Amniotic stem cell (primary cell): ENCODE results near the gene SEZ6L2.
"Not testable (repeated sequence)": the region's sequence is repeated elsewhere in the genome, so short reads cannot be mapped to it uniquely, and the experiment has no call there.

Experiments used
- DNase-seq: peaks from one replicate; lab custom pipeline; 2025; lab: John Stamatoyannopoulos, UW

Gene SEZ6L2

DNA sequence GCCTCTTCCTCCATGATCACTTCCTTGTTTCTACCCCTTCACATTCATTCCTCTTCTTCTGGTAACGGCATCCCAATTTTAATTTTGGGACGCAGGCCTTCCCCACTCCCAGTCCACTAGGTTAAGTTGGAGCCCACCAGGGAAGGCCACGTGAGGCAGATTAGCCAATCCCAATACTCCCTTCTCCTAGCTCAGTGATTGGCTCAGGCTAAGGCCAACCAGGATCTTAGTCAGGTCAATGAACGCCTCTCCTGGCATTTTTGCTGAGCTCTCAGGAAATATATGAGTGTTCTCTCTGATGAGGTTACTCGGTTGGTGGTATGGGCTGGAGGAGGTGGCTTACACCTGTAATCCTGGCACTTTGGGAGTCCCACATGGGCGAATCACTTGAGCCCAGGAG lies 15.4 kb downstream of the SEZ6L2 start:
- no peak for DNase-seq

DNA sequence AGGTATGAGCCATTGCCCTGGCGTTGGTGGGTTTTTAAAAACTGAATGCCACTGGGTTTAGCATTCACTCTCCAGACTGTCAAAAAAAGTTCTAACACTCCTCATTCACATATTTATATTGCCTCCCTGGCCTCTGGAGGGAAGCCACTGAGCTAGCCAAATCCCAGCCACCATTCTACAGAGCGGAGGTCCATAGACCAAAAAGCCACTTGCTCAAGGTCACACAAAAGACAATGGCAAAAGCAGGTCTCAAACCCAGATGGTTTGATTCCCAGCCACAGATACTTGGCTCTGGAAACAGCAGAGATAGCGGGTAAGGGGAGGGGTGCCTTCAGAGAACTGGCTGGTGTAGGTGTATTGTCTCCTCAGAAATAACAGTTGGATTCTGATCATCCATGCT lies 18.3 kb downstream of the SEZ6L2 start:
- no peak for DNase-seq

DNA sequence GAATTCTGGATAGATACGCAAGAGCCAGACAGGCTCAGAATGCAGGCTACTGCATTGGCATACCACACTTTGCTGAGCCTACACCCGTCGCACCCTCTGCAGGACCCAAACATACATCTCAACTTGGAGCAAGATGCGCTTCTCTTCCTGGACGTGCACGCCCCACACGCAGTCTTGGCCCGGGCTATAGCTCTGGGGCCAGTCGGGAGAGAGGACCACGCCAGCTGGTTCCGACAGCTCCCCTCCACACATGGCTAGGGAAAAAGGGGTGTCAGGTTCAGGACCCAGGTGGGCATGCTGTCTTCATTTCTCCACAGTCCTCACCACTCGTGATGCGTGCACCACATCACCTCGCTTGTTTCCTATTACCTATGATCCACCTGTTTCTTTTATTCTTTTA lies 21.2 kb downstream of the SEZ6L2 start:
- DNase-seq = no peak

DNA sequence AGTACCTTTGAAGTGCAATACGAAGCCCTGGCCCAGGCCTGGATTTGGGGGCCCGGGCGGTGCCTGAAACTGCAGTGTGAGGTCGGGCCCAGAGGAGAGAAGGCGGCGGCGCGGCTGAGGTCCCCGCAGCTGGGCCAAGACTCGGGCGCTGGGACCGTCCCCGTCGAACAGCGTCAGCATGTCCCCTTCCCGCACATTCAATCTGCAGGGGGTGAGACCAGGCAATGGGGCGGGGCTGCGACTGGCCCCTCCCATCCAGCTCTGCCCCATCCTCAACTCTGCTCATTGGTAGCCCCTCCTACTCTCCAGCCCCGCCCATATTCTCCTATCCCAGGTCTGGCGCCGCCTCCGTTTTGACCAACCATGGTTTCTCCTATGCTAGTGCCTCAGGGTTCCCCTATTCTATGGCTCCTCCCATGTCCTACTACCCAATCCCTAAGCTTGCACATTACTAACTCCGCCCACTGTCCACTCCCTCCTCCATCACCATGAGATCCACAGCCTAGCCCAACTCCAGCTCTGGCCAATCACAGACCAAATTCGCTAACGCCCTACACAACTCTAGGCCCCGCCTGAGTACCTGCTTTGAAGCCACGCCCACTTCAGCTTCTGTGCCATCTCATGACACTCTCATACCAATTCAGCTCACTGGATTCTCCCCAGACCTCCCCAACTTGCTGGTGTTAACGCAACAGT lies 21.9 kb downstream of the SEZ6L2 start:
- DNase-seq = no peak

DNA sequence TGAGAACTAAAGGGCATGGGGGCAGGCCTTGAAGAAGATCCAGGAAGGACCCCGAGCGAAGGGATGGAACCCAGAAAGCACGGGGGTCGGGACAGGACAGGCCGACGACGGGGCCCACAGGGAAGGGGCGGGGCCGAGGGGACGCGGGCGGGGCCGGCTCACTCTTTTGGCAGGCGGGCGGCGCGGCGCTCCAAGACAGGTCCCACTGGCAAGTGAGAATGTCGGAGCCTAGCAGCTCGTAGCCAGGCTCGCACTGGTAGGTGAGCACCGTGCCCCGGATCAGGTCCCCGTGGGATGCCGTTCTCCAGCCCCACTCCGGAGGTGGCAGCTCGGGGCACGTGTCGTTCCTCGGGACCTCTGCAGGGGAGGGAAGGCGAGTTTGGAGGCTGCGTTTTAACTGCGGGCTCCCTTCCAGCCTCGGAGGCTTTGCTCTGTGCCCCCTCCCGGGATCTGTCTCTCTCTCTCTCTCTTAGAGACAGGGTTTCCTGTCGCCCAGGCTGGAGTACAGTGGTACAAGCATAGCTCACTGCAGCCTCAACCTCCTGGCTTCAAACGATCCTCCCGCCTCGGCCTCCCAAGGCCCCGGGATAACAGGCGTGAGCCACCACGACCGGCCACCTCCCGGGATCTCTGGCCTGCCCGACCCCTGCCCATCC lies 22.6 kb downstream of the SEZ6L2 start:
- no peak for DNase-seq

DNA sequence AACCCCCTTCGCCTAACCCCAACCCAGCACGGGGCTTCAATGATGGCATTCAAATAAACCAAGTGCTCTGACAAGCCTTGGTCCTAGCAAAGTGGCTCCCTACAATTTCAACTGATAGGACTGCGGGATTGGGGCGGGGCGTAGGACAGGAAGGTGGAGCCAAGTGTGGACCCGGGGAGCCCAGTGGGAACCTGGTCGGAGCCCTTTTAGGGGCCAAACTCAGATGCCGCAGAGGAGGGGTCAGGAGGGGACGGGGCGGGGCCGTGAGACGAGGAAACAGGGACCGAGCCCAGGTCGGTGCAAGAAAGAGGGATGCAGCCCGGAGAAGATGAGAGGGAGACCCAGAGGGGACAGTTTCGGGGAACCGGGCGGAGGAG lies 23.1 kb downstream of the SEZ6L2 start:
- no peak for DNase-seq

DNA sequence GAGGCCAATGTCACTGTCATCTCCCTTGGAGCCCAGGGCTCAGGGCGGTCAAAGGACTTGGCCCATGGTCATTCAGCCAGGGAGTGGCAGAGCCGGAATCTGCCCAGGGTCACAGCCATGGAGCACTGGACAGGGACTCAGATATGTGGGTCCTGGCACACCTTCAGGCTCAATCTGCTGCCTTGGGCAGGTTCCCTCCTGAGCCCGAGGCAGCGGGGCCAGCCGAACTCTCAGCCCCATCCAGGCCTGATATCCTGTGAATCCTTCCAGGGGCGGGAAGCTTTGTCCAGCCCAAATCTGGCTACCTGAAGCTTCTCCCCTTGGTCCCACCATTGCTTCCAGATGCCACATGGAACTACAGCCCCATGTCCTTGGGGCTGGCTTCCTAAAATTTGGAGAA lies 24.1 kb downstream of the SEZ6L2 start:
- no peak for DNase-seq

DNA sequence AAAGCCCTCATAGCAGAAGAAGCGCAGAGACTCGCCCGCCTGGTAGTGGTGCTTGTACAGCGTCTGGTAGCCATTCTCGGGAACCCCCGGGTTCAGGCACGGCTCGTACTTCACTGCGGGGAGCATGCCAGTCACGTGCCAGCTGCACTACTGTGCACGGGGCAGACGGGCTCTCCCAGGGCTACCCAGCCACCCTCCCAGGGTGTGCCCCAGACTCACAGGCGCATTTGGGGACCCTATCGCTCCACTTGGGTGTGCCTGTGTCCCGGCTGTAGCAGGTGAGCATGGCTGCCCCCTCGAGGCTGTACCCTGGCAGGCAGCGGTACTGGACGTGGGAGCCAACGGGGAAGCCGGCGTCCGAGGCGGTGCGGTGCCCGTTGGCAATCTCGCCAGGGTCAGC lies 26.0 kb downstream of the SEZ6L2 start:
- DNase-seq = no peak

DNA sequence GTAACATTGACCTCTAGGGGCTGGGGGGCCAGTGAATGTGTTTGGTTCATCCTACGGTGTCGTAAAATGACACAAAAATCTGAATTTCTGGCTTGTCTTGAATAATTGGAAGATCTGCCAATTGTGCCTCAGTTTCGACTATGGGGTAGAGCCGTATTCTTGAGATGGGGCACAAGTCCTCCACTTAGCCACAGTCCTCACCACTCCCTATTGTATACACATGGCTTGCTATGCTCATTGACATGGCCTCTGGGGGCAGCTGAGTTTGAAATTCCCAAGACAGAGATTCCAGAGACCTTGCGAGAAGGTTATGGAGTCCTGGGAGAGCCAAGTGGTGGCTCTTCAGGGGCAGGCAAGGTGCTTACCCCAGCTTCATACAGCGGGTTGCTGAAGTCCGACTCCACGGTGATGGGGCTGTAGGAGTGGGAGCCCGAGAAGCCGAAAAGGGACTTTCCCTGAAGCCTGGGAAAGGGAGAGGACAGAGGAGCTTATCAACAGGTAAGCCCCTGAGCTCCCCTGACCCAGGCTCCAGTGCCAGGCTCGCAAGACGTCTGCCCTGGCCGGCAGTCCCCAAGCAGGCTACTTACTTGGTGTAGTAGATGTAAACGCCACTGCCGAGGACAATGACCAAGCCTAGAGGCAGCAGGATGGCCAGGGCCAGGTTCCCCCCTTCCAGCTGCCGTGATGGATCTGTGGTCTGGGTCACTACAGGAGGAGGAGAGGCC lies 27.4 kb downstream of the SEZ6L2 start:
- no peak for DNase-seq

DNA sequence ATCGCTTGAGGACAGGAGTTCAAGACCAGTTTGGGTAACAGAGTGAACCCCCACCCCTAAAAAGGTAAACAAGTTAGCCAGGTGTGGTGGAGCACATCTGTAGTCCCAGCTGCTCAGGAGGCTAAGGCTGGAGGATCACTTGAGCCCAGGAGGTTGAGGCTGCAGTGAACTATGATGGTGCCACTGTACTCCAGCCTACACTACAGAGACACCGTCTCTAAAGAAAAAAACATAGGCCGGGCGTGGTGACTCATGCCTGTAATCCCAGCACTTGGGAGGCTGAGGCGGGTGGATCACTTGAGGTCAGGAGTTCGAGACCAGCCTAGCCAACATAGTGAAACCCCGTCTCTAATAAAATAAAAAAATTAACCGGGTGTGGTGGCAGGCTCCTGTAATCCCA lies 30.3 kb downstream of the SEZ6L2 start:
- not testable (repeated sequence) for DNase-seq

DNA sequence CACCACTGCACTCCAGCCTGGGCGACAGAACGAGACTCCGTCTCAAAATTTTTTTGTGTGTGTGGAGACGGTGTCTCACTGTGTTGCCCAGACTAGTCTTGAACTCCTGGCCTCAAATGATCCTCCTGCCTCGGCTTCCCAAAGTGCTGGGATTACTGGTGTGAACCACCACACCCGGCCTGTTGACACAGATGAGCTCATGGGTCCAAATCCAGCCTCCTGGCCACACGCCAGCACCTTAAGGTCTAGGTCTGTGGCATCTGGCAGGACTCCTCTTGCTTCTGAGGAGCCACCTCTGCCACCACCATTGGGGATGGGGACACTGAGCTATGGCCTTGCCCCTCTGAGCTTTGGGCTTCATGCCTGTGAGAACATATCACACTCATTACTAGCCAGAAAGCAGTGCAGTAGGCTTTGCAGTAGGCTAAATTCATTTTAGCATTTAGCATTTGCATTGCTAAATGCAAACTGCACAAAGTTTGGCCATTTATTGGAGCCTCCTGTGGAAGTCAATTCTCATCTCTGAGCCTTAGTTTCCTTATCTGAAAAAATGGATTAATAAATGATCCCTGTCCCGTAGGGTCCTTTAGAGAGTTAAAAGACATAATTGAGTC lies 30.8 kb downstream of the SEZ6L2 start:
- DNase-seq = no peak

DNA sequence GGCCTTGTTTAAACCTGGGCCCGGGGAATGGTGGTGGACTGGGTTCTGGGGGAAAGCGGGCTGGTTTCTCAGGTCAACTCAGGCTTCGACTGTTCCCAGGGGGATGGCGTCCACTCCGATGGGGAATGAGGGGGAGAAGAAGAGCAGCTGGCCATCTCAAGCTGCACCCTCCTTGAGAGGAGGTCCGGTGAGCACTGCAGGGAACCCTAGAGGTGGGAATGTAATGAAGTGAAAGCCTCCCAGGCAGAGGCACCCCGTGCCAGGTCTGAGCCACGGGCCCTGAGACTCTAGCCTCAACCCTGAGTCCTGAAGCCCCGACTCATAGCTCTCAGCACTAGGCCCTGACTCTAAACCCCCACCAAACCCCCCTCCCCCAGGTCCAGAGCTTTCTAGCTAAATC lies 35.1 kb downstream of the SEZ6L2 start:
- no peak for DNase-seq

DNA sequence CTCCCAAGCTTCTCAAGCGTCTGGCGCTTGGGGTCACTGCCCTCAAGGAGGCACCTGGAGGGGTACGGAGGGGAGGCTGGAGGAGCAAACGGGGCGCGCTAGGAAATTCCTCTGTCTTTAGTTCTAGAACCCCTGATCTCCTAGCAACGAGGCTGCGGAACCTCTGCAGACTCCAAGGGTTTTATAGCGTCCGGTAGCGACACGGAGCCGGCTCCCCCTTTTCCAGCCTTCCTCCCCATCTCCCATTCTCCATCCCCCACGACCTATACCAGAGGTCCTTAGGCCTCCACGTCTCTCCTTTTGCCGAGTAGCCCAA lies 35.7 kb downstream of the SEZ6L2 start:
- no peak for DNase-seq

DNA sequence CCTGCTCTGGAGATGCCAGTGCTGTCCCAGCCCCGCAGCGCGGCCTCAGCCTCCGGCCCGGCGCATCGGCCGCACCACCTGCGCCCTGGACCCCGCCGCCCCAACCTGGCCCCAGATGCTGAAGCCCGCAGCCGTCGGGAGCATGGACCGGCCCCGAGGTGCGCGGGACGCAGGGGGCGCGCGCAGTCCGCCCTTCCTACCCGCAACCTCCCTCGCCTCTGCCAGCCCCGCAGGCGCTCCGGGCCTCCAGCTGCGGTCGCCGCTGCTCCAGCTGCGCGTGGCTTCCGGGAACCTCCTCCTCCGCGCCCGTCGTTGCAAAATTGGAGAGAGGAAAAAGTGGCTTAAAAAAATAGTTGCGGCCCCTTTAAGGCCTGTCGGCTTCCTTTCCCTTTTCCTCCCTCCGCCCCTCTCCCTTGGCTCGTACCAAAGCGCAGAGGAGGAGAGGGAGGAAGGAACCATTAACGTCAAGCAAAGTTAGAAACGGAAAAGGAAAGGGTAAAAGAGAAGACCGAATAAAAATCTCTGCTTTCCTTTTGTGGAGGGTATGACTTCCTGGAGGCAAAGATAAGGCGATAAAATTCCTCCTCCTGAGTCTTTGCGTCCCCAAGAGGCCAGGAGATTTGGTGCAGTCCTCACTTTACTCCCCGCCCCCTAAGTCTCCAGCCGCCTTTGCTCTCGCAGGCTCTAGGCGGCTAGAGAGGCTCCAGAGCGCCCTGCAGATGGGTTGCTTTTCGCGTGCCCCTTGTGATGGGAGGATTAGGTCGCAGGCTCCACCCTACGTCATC lies 36.3 kb downstream of the SEZ6L2 start, which contains the start of gene CDIPT:
TSS of gene CDIPT (minus strand) at position 343 of the 785 bp plus-strand sequence. CDS start 369 bp downstream, outside the sequence.
- DNase-seq = peak; percentile 91

DNA sequence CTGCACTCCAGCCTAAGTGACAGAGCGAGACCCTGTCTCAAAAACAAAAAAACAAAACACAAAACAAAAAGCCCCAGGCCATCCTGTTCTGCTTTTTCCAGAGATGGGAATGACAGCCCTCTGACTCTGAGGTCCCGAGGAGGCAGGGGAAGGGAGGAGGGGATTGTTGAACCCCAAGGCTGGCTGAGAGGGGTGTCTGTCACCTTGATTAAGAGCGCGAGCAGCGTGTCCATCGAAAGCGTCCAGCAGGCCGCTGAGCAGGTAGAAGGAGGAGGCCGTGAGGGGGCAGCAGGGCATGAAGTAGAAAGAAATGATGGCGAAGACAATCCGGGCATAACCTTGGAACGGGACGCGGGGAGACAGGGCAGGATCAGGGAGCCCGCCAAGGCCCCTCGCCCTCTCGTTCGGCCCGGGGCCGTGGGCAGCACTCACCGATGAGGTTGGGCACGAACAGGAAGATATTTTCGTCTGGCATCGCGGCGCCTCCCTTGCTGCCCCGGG lies 36.9 kb downstream of the SEZ6L2 start:
- peak; percentile 14 for DNase-seq

DNA sequence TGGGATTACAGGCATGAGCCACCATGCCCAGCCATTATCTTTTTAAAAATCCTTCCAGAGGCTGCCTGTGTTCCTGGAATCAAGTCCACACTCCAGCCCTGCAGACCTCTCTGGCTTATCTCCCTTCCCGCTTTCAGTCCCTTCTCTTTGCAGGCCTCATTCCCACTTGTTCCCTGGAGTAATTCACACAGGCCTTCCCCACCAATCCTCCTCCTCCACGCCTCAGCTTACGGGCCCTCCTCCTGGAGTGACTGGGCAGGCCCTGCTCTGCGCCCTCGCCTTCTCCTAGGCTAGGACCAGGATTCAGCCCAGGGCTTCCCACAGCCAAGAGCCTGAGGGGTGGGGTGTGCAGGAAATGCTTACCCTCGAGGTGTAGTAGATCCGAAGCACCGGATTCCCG lies 39.1 kb downstream of the SEZ6L2 start:
- no peak for DNase-seq

DNA sequence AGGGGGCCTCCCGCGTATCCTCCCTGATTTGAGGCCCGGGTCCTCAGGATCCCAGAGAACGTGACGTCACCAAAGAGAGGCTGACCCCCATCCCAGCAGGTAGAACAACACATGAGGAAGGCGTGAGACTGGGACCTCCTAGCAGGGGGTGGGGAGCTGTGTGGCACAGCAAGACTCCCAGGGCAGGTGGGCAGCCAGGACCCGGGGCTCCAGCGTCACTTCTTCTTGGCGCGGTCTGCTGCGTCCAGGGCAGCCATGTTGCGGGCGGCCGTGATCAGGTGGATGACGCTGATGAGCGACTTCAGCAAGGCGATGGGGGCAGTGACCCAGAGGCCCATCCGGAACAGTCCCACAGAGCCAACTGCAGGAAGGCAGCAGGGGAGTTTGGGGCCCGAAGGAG lies 40.4 kb downstream of the SEZ6L2 start:
- DNase-seq = no peak

DNA sequence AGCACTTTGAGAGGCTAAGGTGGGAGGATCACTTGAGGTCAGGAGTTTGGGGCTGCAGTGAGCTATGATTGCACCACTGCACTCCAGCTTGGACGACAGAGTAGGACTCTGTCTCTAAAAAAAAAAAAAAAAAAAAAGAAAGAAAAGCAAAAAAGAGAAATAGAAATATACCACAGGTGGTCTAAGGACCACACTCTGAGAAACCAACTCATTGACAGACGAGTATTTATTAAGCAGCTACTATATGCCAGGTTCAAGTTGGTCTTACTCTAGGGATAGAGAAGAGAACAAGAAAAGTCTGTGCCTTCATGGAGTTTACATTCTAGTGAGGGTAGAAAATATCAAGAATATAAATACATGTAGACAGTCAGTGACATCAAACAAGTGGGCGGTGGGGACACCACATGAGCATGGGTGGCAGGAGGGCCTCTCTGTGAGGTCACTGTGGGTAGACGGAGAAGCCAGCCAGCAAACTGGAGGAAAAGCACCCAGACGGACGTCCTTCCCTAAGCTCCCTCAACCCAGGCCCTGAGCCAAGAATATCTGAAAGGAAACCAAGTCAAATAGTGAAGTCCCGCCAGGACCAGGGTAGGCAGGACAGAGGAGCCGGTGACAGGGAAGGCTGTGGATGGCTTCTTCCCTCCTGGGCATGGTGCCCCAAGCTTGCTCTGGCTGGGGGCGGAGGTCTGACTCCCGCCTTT lies 41.1 kb downstream of the SEZ6L2 start:
- no peak for DNase-seq

DNA sequence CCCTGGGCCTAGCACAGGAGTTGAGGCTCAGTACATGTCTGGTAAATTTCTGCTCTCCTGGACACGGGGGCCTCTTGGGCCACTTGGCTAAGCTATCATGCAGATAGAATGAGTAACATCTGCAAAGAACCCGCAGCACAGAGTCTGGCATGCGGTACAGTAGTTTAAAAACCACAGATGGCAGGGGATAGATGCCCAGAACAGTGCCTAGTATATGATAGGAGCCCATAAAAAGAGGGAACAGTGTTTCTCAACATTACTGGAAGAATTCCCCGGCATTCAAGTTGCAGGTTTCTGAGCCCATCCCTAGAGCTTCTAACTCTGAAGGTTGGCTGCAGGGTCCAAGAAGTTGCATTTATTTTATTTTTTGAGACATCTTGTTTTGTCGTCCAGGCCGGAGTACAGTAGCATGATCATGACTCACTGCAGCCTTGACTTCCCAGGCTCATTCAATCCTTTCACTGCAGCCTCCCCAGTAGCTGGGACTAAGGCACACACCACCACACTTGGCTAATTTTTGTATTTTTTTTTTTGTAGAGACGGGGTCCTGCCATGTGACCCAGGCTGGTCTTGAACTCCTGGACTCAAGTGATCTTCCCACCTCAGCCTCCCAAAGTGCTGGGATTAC lies 42.1 kb downstream of the SEZ6L2 start:
- DNase-seq = no peak

DNA sequence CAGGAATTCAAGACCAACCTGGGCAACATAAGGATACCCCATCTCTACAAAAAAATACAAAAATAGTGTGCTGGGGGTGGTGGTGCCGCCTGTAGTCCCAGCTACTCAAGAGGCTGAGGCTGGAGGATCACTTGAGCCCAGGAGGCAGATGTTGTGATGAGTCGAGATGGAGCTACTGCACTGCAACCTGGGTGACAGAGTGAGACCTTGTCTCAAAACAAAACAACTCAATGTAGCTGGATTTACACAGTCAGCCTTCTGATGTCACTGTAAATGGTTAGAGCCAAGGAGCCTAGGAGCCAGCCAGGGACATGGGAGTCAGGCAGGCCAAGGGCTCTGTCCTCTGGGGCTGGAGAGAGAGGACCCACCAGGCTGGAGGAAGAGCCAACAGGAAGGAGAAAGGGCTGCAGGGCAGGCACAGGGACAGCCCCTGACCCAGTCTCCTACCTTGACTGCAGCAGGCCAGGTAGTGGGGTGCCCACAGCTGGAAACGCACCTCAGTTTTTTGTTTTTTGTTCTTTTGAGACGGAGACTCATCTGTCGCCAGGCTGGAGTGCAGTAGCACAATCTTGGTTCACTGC lies 44.7 kb downstream of the SEZ6L2 start:
- DNase-seq = no peak

DNA sequence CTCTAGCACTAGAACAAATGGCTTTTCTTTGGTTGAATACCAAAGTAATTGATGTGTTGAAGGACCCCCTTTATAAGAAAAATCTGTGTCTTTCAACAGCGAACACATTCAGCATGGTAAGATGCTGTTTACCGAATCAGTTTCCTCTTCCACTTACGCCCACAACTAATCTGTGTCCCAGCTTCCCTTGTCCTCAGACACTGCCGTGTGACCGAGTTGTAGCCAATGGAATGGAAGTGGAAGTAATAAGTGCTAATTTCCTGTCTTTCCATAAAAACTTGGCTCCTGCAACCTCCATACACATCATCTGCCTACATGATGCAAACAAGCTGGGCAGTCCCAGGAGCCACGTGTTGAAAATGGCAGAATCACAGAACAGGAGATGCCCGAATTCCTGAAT lies 46.7 kb downstream of the SEZ6L2 start:
- no peak for DNase-seq
